HG02938 (cell line): Measurements from ENCODE around the gene KLHL40.

Experiments used
- ATAC-seq: cut with Tn5 transposase; IDR thresholded peaks from one replicate; pipeline ENCODE4 v1.9.1; 2021; ENCODE audit warnings: mild to moderate bottlenecking, moderate library complexity; ENCODE audit not compliant: unreplicated experiment

The KLHL40 gene

GRCh38 chr3:42735615-42736014 lies 50.3 kb downstream of the KLHL40 start:
- ATAC-seq = no peak

- no peak for ATAC-seq
Measured at GRCh38 chr3:42736081-42736480, 50.7 kb downstream of the KLHL40 start.

GRCh38 chr3:42736531-42736930 lies 51.2 kb downstream of the KLHL40 start:
- ATAC-seq = no peak

- ATAC-seq = no peak
Measured at GRCh38 chr3:42739401-42740158, 54.2 kb downstream of the KLHL40 start.

GRCh38 chr3:42741796-42742195 lies 56.5 kb downstream of the KLHL40 start:
- ATAC-seq = no peak
